H1 (cell line): ENCODE measurements around the gene OTOGL. TPM values are rescaled to one million over a fixed set of nuclear protein-coding genes. Genes with fewer than 3 reads are reported as not detected.

Experiments
- CTCF ChIA-PET: fragments of 300-600 bp; sonication (Branson Sonifier 250); formaldehyde crosslinking; loops from one replicate; lab custom pipeline; 2021; ENCODE audit not compliant: partially characterized antibody; lab: Charles Lee
- POLR2A ChIA-PET: fragments of 300-600 bp; sonication (Branson Sonifier 250); formaldehyde crosslinking; loops from one replicate; lab custom pipeline; 2021; ENCODE audit warnings: inconsistent platforms; ENCODE audit not compliant: partially characterized antibody; lab: Charles Lee
- DNase-seq, 2 experiments: peaks; one replicate each; pipeline versions ENCODE4 v3.0.0 to v3.0.0-alpha.2; 2010 to 2022; ENCODE audit warnings: low spot score in 2 of 2, low read depth in 1 of 2, mixed read lengths in 1 of 2
- FAIRE-seq: peaks from 2 replicates; lab custom pipeline; 2011; peaks lifted over from hg19 to GRCh38; lab: Jason Lieb, UNC
- H2AFZ ChIP-seq: 2 replicates; pipeline ENCODE4 v1.8.1; 2012; ENCODE audit warnings: low read length, inconsistent platforms
- H2AK5ac ChIP-seq: 2 replicates; pipeline ENCODE4 v1.6.1; 2013; ENCODE audit warnings: low read depth, low read length
- H2BK120ac ChIP-seq: replicated peaks from 2 replicates; pipeline ENCODE3; 2013; ENCODE audit warnings: low read depth, low read length, inconsistent platforms
- H2BK12ac ChIP-seq: 2 replicates; pipeline ENCODE4 v1.6.1; 2013; ENCODE audit warnings: low read depth, low read length
- H2BK15ac ChIP-seq: 2 replicates; pipeline ENCODE4 v1.6.1; 2013; ENCODE audit warnings: low read length
- H2BK20ac ChIP-seq: 2 replicates; pipeline ENCODE4 v1.6.1; 2013; ENCODE audit warnings: low read length
- H2BK5ac ChIP-seq: 2 replicates; pipeline ENCODE4 v1.6.1; 2013; ENCODE audit warnings: low read depth, low read length
- H3K14ac ChIP-seq: 2 replicates; pipeline ENCODE4 v1.6.1; 2013; ENCODE audit warnings: inconsistent platforms; ENCODE audit not compliant: insufficient read length
- H3K18ac ChIP-seq: 2 replicates; pipeline ENCODE4 v1.6.1; 2013; ENCODE audit warnings: low read length; ENCODE audit errors: extremely low read depth
- H3K23ac ChIP-seq: 2 replicates; pipeline ENCODE4 v1.6.1; 2013; ENCODE audit warnings: inconsistent platforms; ENCODE audit not compliant: insufficient read length
- H3K23me2 ChIP-seq: 2 replicates; pipeline ENCODE4 v1.6.1; 2013; ENCODE audit warnings: low read depth, low read length
- H3K27ac ChIP-seq: 2 replicates; pipeline ENCODE4 v1.6.1; 2011; ENCODE audit warnings: low read depth, low read length, inconsistent platforms
- H3K27me3 ChIP-seq, 4 experiments: replicated peaks in 1 of 4; 1 replicate in 1 of 4; 2 replicates in 3 of 4; pipeline versions ENCODE4 v1.6.1 to v1.8.1; 2011 to 2013; ENCODE audit warnings: low read length in 3 of 4, mild to moderate bottlenecking in 3 of 4, inconsistent platforms in 2 of 4, mixed read lengths in 2 of 4, moderate library complexity in 1 of 4; ENCODE audit not compliant: control insufficient read depth in 3 of 4, insufficient read depth in 3 of 4; ENCODE audit errors: extremely low read depth in 1 of 4
- H3K36me3 ChIP-seq, 4 experiments: 2 replicates each; pipeline versions ENCODE4 v1.6.1 to v1.8.1; 2011 to 2013; ENCODE audit warnings: mild to moderate bottlenecking in 4 of 4, low read length in 3 of 4, moderate library complexity in 2 of 4, control low read depth in 1 of 4, inconsistent platforms in 1 of 4; ENCODE audit not compliant: insufficient read depth in 4 of 4, control insufficient read depth in 2 of 4
- H3K4ac ChIP-seq: replicated peaks from 2 replicates; pipeline ENCODE3; 2013; ENCODE audit warnings: low read length, low read depth, mixed read lengths, inconsistent platforms; ENCODE audit not compliant: insufficient read length
- H3K4me1 ChIP-seq, 4 experiments: replicated peaks in 1 of 4; 1 replicate in 1 of 4; 2 replicates in 3 of 4; pipeline versions ENCODE4 v1.6.1 to v1.8.1; 2011 to 2013; ENCODE audit warnings: low read length in 3 of 4, inconsistent platforms in 2 of 4, mixed read lengths in 1 of 4; ENCODE audit not compliant: insufficient read depth in 4 of 4, control insufficient read depth in 3 of 4
- H3K4me2 ChIP-seq, 2 experiments: 2 replicates each; pipeline versions ENCODE4 v1.6.1 to v1.8.1; 2011 to 2013; ENCODE audit warnings: low read depth in 2 of 2, low read length in 2 of 2, control low read depth in 1 of 2, inconsistent platforms in 1 of 2, mild to moderate bottlenecking in 1 of 2; ENCODE audit not compliant: insufficient read depth in 1 of 2
- H3K4me3 ChIP-seq, 4 experiments: fragments of 200-600, 300-600 bp in 1 of 4; sonication (generic), shearing (Covaris generic), sonication (Bioruptor Twin) in 1 of 4; 2 replicates each; pipeline versions ENCODE4 v1.5.1 to v1.8.1; 2011 to 2016; ENCODE audit warnings: low read length in 4 of 4, low read depth in 3 of 4, control low read depth in 2 of 4, inconsistent platforms in 2 of 4, mild to moderate bottlenecking in 2 of 4, mixed read lengths in 1 of 4, moderate library complexity in 1 of 4; ENCODE audit not compliant: insufficient read depth in 2 of 4; ENCODE audit errors: extremely low read depth in 1 of 4
- H3K56ac ChIP-seq: replicated peaks from 2 replicates; pipeline ENCODE3; 2013; ENCODE audit warnings: low read depth, mild to moderate bottlenecking, mixed read lengths, low read length, inconsistent platforms; ENCODE audit not compliant: insufficient read length
- H3K79me1 ChIP-seq: 2 replicates; pipeline ENCODE4 v1.6.1; 2013; ENCODE audit warnings: low read depth, low read length, control low read depth
- H3K79me2 ChIP-seq, 2 experiments: 2 replicates each; pipeline versions ENCODE4 v1.6.1 to v1.8.1; 2012 to 2013; ENCODE audit warnings: low read length in 2 of 2, mild to moderate bottlenecking in 2 of 2, inconsistent platforms in 1 of 2; ENCODE audit not compliant: insufficient read depth in 2 of 2, control insufficient read depth in 1 of 2
- H3K9ac ChIP-seq, 4 experiments: replicated peaks in 1 of 4; 1 replicate in 1 of 4; 2 replicates in 3 of 4; pipeline versions ENCODE4 v1.6.1 to v1.8.1; 2011 to 2013; ENCODE audit warnings: low read depth in 3 of 4, low read length in 3 of 4, control low read depth in 2 of 4, mild to moderate bottlenecking in 2 of 4, moderate library complexity in 2 of 4, inconsistent platforms in 1 of 4; ENCODE audit errors: extremely low read depth in 1 of 4
- H3K9me3 ChIP-seq, 2 experiments: 2 replicates each; pipeline versions ENCODE4 v1.6.1 to v1.8.1; 2012 to 2013; ENCODE audit warnings: mild to moderate bottlenecking in 2 of 2, moderate library complexity in 2 of 2, control low read depth in 1 of 2, inconsistent platforms in 1 of 2, low read depth in 1 of 2, low read length in 1 of 2, mixed read lengths in 1 of 2; ENCODE audit not compliant: insufficient read depth in 2 of 2
- H4K20me1 ChIP-seq, 2 experiments: replicated peaks in 1 of 2; 2 replicates each; pipeline versions ENCODE3 to v1.8.1; 2011 to 2013; ENCODE audit warnings: inconsistent platforms in 2 of 2, low read length in 2 of 2, mild to moderate bottlenecking in 1 of 2; ENCODE audit not compliant: insufficient read depth in 2 of 2, control insufficient read depth in 1 of 2
- H4K5ac ChIP-seq: 2 replicates; pipeline ENCODE4 v1.6.1; 2013; ENCODE audit warnings: low read length, low read depth, mixed read lengths, inconsistent platforms; ENCODE audit not compliant: insufficient read length
- H4K8ac ChIP-seq: 2 replicates; pipeline ENCODE4 v1.8.0; 2013; ENCODE audit warnings: mild to moderate bottlenecking, moderate library complexity, low read length, inconsistent platforms; ENCODE audit not compliant: insufficient read depth; ENCODE audit errors: extremely low read depth
- H4K91ac ChIP-seq: replicated peaks from 2 replicates; pipeline ENCODE3; 2013; ENCODE audit warnings: low read length, mixed read lengths, inconsistent platforms; ENCODE audit not compliant: insufficient read length
- BACH1 ChIP-seq: IDR thresholded peaks from 2 replicates; pipeline ENCODE4 v1.6.1; 2012; ENCODE audit warnings: low read length, improper control_type of control experiment
- CTCF ChIP-seq, 3 experiments: IDR thresholded peaks; 1 replicate in 2 of 3; 2 replicates in 1 of 3; pipeline versions ENCODE4 v1.5.1 to v1.6.1; 2011; ENCODE audit warnings: low read length in 3 of 3, mild to moderate bottlenecking in 3 of 3, inconsistent platforms in 2 of 3, low read depth in 1 of 3, moderate library complexity in 1 of 3; ENCODE audit not compliant: insufficient read depth in 1 of 3; ENCODE audit errors: control extremely low read depth in 1 of 3
- HDAC2 ChIP-seq, 2 experiments: fragments of 300-600 bp in 1 of 2; sonication (generic) in 1 of 2; IDR thresholded peaks; 2 replicates each; pipeline ENCODE4 v1.6.1; 2011 to 2012; ENCODE audit warnings: low read depth in 2 of 2, low read length in 2 of 2, mild to moderate bottlenecking in 2 of 2, moderate library complexity in 2 of 2, borderline replicate concordance in 1 of 2, inconsistent platforms in 1 of 2
- KDM4A ChIP-seq: IDR thresholded peaks from one replicate; pipeline ENCODE4 v1.7.1; 2012; ENCODE audit warnings: low read depth, mild to moderate bottlenecking, moderate library complexity, low read length, inconsistent platforms; ENCODE audit not compliant: severe bottlenecking
- POLR2A ChIP-seq, 2 experiments: IDR thresholded peaks; 1 replicate in 1 of 2; 2 replicates in 1 of 2; pipeline ENCODE4 v1.6.1; 2011; ENCODE audit warnings: low read depth in 2 of 2, low read length in 2 of 2, mild to moderate bottlenecking in 2 of 2; ENCODE audit errors: control extremely low read depth in 1 of 2
- RNF2 ChIP-seq: fragments of 200-900, 300-1000 bp; sonication (generic); IDR thresholded peaks from 2 replicates; pipeline ENCODE4 v1.7.1; 2016; ENCODE audit warnings: borderline replicate concordance, low read depth, mild to moderate bottlenecking, antibody characterized with exemption, low read length; ENCODE audit not compliant: poor library complexity, severe bottlenecking; ENCODE audit errors: missing control alignments
- SIRT6 ChIP-seq: IDR thresholded peaks from one replicate; pipeline ENCODE4 v1.7.1; 2012; ENCODE audit warnings: low read length, inconsistent platforms
- TEAD4 ChIP-seq: IDR thresholded peaks from 2 replicates; pipeline ENCODE4 v1.6.1; 2012; ENCODE audit warnings: low read depth, low read length, inconsistent platforms, mixed read lengths
- ZNF274 ChIP-seq: IDR thresholded peaks from 2 replicates; pipeline ENCODE4 v1.7.0; 2012; ENCODE audit warnings: low read length, borderline replicate concordance; ENCODE audit errors: extremely low read depth
- WGBS, 2 experiments: shearing (Covaris generic) in 1 of 2; methylation state at CpG; one replicate each; pipeline versions ENCODE4 v1.1.6 to v1.1.7; 2013 to 2015; ENCODE audit warnings: low lambda C conversion rate in 2 of 2, mixed read lengths in 2 of 2, inconsistent platforms in 1 of 2, low coverage in 1 of 2, missing lambda C conversion rate in 1 of 2; ENCODE audit not compliant: insufficient replicate concordance in 2 of 2, insufficient coverage in 1 of 2, insufficient read length in 1 of 2; ENCODE audit errors: extremely low coverage in 1 of 2, missing lambda C conversion rate in 1 of 2; 5-methylcytosine and 5-hydroxymethylcytosine counted together
- polyA plus RNA-seq, 7 experiments: library from polyadenylated mRNA; depleted of rRNA in 3 of 7; stranded (reverse) in 5 of 7; unstranded in 2 of 7; fragments of >200 nt in 5 of 7; fragments of 200-250 nt in 2 of 7; gene quantifications; 1 replicate in 5 of 7; 2 replicates in 1 of 7; 4 replicates in 1 of 7; pipeline versions ENCODE4 v1.2.1 to v1.2.3, GENCODE V29; 2011 to 2013; ENCODE audit warnings: missing spikeins in 2 of 7, mixed read lengths in 2 of 7
- total RNA-seq: library from RNA; stranded (reverse); fragmentation: NEBNext Ultra II Directional; extraction: Animal tissue kit (Norgen Biotek cat#: 25700); gene quantifications from 2 replicates; pipeline ENCODE4 v1.2.1, GENCODE V29; 2021

Gene OTOGL
- total and polyA plus RNA-seq, 2 of the 8 experiments (the other 6 are each of a cell fraction or from before 2014, with no cell fraction given) = 0.12 to 0.17 TPM

GRCh38 chr12:80316222-80316621, 216.9 kb downstream of the OTOGL start:
- TF ChIP-seq SIRT6 (no peak), HDAC2 (IDR thresholded peaks at IDR 0.05; ENCODE audit: borderline replicate concordance in 1 of 2, low read depth in 2 of 2, low read length in 2 of 2) (no peak), KDM4A (no peak), POLR2A (IDR thresholded peaks at IDR 0.05; ENCODE audit: control extremely low read depth in 1 of 2, low read depth in 2 of 2, low read length in 2 of 2) (no peak), CTCF (IDR thresholded peaks at IDR 0.05; ENCODE audit: control extremely low read depth in 1 of 3, insufficient read depth in 1 of 3, low read depth in 1 of 3, low read length in 3 of 3) (no peak), RNF2 (no peak), BACH1 (no peak), ZNF274 (no peak), TEAD4 (no peak)
- TF ChIP-seq, all 59 proteins: peak for 0
- no peak overlapping the region for H3K27ac ChIP-seq
- H3K18ac ChIP-seq = no peak overlapping the region
- H3K27me3 ChIP-seq = no peaks in the 10 kb centered on the region
- POLR2A ChIA-PET = no interaction called here
- H3K14ac ChIP-seq = no peak overlapping the region
- H2BK120ac ChIP-seq = no peak overlapping the region
- H4K5ac ChIP-seq = no peak overlapping the region
- H3K9ac ChIP-seq = no peak overlapping the region
- no peak overlapping the region for H4K8ac ChIP-seq
- no peaks in the 10 kb centered on the region for H3K36me3 ChIP-seq
- H3K79me1 ChIP-seq = no peaks in the 10 kb centered on the region
- H2BK12ac ChIP-seq = no peak overlapping the region
- no peak overlapping the region; the same call in 1 of the 2 replicates for H2BK15ac ChIP-seq
- H3K4me3 ChIP-seq = no peak overlapping the region
- whole genome bisulfite sequencing, 2 experiments = 89% methylated on average over 2 of the region's 2 CpGs; no CpG with 5 or more reads in 1 of the 2 experiments
- H4K91ac ChIP-seq = no peak overlapping the region
- no peak overlapping the region for H2AK5ac ChIP-seq
- H4K20me1 ChIP-seq = no peaks in the 10 kb centered on the region
- H3K4ac ChIP-seq = no peak overlapping the region
- peaks cover 0 to 5% (median 3%) of the 10 kb centered on the region in 4 experiments; a peak in 4 of 7 replicates for H3K4me1 ChIP-seq
- CTCF ChIA-PET = no interaction called here
- H3K79me2 ChIP-seq = no peaks in the 10 kb centered on the region
- H3K4me2 ChIP-seq = no peak overlapping the region
- no peak overlapping the region for H3K56ac ChIP-seq
- H2BK20ac ChIP-seq = no peak overlapping the region
- DNase-seq = no peak
- H2AFZ ChIP-seq = no peak overlapping the region
- FAIRE-seq = no peak
- H3K23me2 ChIP-seq = no peaks in the 10 kb centered on the region
- no peaks in the 10 kb centered on the region for H3K9me3 ChIP-seq
- no peak overlapping the region for H3K23ac ChIP-seq
- H2BK5ac ChIP-seq = no peak overlapping the region
